Stimulated activated CD4-positive, alpha-beta T cell treated with anti-CD3 and anti-CD28 coated beads, TNF-alpha, amount 100 ng/mL, for 24 hours (primary cell): ENCODE data around the gene BICRA.
"Not testable (repeated sequence)": the region's sequence is repeated elsewhere in the genome, so short reads cannot be mapped to it uniquely, and the experiment has no call there.

Experiments
- DNase-seq, 3 experiments: peaks; one replicate each; pipeline ENCODE4 v3.0.0-alpha.2; 2020; ENCODE audit warnings: low read depth in 3 of 3

BICRA gene

DNA sequence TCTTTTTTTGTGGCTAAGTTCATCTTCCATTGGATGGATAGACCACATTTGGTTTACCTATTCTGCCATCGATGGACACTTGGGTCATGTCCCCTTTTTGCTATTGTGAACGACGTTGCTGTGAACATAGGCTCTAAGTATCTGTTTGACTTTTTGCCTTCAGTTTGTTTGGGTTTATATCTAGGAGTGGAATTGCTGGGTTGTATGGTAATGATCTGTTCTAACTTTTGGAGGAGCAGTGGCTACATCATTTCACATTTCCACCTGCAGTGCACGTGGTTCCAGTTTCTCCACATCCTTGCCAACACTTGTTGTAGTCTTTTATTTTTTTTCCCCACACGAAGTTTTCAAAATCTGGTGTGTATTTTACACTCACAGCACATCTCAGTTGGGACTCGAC, 21.7 kb downstream of the BICRA start:
- DNase-seq: no peak

DNA sequence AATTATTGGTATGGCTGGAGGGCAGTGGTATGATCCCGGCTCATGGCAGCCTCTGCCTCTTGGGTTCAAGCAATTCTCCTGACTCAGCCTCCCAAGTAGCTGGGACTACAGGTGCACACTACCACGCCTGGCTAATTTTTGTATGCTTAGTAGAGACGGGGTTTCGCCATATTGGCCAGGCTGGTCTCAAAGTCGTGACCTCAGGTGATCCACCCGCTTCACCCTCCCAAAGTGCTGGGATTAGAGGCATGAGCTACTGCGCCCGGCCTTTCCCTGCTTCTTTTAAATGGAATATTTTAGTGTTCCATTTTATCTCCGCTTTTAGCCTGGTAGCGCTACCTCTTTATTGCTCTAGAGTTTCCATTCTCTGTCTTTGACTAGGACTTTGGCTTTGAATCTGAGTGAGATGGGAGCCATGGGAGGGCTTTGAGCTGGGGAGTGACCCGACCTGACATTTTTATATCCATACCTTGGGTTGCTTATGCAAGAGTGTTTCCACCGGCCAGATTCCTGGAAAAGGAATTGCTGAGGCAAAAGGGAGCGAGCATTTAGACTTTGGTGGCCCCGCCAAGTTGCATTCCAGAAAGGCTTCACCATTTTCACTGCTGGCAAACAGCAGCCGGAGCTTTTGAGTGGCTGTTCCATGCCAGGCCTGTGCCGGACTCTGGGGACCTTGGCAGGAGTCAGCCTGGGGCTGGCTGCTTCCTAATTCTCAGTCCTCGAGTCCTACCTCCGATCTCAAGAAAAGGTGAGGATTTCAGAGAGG, 22.9 kb downstream of the BICRA start:
- no peak for DNase-seq

DNA sequence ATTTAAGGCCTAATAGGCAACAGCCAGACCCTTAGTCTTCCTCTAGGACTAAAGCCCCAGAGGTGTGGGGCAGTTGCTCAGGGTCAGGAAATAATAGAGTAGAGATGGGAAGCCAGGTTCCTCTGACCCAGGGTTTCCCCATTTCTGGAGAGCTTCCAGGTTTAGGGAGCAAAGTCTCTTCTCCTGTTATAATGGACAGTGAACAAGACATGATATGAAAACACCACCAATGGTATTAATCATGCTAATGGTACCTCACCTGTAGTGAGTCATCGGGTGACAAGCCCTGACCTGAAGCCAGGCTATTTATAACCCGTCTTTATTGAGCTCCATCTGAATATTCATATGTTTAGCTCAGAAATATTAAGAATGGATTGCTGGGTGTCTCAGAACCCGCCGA, 24.6 kb downstream of the BICRA start:
- no peak for DNase-seq

DNA sequence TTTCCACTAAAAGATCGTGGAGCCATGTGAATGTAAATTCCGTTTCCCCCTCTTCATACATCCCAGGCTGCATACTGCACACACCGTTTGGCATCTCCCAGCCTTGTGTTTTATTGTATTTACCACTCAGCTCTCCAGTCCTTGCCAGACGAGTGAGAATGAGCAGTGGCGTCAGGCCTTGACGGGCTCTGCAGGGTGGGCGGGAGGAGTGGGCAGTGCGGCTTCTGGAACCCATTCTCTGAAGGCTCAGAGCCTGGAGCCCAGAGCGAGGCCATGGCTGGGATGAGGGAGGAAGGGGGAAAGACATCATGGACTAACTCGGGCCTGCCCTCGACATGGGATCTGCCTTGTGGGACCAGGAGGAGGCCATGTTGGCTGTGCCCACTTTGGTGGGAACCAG, 25.1 kb downstream of the BICRA start:
- no peak for DNase-seq

DNA sequence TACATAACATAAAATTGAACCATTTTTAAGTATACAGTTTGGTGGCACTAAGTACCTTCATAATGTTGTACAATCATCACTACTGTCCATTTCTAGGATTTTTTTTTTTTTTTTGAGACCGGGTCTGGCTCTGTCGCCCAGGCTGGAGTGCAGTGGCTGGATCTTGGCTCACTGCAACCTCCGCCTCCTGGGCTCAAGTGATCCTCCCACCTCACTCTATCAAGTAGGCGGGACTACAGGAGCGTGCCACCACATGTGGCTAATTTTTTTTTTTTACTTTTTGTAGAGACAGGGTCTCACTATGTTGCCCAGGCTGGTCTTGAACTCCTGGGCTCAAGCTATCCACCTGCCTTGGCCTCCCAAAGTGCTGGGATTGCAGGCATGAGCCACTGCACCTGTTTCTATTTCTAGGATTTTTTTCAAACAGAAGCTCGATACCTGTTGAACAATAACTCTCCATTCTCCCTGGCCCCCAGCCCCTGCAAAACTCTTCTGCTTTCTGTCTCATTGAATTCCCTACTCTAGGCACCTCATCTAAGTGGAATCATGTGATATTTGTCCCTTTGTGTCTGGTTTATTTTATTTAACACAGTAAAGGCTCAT, 26.3 kb downstream of the BICRA start:
- DNase-seq: not testable (repeated sequence)

DNA sequence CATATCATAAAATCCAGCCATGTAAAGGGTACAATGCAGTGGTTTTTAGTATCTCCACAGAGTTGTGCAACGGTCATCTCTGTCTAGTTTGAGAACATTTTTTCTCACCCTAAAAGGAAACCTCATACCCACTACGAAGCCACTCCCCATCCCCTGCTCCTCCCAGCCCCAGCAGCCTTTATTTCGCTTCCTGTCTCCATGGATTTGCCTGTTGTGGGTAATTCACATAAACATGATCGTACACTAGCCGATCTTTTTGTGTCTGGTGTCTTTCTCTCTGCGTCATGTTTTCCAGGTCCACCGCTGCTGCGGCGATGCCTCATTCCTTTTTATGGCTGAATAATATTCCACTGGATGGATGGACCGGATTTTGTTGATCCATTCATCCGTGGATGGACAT, 28.6 kb downstream of the BICRA start:
- no peak for DNase-seq

DNA sequence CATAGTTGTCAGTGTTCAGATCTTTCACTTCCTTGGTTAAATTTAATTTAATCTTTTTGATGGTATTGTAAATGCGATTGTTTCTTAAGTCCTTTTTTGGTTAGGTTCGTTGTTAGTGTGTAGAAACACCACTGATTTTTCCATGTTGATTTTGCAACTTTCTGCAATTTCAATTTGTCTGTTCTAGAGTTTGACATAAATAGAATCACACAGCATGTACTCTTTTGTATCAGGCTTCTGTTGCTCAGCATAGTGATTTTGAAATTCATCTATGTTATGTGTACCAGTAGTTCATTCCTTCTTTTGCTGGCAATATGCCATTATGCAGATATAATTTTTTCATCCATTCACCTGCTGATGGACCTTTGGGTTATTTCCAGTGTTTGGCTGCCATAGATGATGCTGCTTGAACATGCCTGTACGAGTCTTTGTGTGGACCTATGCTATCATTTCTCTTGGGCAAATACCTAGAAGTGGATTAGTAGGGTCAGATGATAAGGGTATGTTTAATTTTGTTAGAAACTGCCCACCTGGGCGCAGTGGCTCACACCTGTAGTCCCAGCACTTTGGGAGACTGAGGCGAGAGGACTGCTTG, 33.1 kb downstream of the BICRA start:
- no peak for DNase-seq

DNA sequence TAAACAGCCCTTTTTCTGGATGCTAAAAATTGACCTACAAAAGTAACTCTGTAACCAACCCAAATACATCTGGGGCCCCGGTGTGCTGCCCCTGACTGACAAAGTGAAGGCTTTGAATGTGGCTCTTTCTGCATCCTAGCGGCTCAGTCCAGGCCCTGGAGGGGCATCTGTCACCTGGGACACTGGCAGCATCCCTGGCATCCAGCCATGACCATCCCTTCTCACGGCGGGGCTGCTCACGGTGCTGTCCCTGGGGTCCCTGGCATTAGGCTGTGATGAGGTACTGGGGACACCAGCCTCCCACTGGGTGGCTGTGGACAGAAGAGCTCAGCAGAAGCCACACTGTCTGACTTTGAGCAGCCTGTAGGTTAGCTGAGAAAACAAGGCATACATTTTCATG, 34.3 kb downstream of the BICRA start:
- DNase-seq: no peak

DNA sequence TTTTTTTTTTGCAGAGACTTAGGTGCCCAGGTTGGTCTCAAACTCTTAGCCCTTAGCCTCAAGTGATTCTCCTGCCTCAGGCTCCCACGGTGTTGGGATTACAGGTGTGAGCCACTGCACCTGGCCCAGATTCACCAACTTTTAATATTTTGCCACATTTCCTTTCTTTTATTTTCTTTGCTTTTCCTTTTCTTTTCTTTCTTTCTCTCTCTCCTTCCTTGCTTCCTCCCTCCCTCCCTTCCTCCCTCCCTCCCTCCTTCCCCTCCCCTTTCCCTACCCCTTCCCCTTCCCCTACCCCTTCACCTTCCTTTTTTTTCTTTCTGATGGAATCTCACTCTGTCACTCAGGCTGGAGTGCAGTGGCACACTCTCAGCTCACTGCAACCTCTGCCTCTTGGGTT, 35.3 kb downstream of the BICRA start:
- no peak for DNase-seq

DNA sequence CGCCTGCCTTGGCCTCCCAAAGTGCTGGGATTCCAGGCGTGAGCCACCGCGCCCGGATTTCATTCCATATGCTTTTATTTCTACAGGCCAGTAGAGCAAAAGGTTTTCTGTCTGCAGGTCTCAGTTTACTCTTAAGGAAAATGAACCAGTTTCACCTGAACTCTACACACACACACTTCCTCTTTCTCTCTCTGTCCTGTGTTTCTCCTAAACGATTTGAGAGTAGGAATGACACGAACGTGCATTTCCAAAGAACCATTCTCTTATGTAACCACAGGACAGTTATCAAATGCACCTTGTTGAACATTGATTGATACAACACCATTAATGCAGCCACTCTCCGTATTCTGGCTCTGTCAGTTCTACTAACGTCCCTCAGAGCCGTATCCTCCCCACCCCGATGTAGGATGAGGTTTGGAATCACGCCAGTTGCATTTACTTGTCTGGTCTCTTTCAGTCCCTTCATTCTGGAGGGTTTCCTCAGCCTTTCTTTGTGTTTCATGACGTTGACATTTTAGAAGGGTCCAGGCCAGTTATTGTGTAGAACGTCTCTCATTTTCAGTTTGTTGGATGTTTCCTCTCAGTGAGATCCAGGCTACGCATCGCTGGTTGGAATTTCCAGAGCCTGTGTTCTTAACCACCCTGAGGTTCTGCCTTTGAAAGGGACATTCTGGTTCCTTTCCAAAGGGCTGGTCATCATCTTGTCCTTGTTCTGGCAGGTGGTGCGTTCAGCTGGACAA, 36.0 kb downstream of the BICRA start:
- DNase-seq: no peak

DNA sequence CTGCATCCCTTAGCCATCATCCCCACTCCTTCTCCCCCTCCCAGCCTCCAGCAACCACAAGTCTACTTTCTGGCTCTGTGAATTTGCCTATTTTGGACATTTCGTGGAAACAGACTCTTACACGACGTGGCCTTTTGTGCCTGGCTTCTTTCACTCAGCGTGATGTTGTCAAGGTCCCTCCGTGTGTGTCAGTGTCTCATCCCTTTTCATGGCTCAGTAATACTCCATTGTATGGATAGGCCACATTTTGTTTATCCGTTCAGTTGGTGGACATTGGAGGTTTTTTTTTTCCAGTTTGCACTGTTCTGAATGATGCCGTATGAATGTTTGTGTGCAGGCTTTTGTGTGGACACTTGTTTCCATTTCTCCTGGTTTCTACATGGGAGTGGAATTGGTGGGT, 38.0 kb downstream of the BICRA start:
- DNase-seq: no peak

DNA sequence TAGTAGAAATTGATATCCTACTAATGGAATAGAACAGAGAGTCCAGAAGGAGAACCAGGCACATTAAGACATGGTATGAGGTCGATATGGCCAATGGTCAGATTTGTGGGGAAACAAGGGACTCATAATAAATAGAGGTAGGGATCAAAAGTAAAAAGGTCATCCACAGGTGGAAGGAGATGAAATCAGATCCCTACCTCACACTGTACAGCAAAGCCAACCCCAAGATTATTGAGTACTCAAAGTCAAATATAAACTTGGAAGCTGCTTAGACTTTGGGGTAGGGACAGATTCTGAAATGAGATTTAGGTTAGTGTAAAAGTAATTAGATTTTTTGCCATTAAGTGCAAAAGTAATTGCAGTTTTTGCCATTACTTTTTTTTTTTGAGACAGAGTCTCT, 40.7 kb downstream of the BICRA start:
- DNase-seq: no peak

DNA sequence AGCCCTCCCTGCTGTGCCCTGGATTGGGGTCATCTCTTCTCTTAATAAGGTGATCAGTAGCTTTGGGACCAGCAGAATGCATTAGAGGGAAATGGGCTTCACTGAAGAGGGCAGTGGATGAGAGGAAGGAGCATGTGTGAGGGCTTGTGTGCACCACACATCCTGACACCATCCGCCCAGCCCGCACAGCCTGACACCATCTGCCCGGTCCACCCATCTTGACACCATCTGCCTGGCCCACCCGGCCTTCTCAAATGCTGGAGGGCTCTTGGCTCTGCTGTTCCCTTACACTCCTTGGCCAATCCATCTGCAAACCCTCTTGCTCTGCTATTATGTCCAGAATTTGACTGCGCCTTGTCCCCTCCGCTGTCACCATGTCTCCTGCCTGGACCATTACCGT, 41.8 kb downstream of the BICRA start:
- DNase-seq: no peak

DNA sequence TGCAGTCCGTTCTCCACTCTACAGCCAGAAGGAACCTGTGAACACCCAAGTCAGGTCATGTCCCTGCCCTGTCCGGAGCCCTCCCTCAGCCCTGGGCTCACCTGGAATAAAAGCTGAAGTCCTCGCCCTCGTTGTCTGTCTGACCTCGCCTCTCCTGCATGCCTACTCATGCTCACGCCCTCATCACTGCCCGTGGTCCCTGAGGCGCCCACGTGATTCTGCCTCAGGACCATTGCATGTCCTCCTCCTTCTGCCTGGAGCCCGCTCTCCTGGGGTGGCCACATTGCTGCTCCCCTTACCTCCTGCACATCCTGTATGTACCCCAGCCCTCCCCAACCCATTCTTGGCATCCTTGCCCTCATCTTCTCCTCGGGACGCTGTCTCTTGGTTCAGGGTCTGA, 42.2 kb downstream of the BICRA start:
- DNase-seq: no peak

DNA sequence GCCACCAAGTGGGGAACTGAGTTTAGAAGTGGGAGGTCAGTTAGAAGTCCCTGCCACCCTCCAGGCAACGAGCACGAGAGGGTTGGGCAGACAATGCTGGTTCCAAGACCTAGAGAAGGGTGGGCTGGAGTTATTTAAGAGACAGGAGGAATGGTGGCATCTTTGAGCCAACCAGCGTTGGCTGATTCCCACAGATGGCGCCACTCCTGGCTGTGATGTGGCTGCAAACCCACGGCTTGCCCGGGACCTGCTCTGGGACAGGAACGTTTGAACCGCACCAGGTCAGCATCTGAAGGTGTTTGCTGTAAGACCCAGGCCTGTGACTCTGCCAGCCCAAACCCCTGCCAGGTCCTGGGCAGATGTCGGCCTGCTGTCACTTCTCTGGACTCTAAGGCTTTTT, 42.8 kb downstream of the BICRA start:
- DNase-seq: no peak

DNA sequence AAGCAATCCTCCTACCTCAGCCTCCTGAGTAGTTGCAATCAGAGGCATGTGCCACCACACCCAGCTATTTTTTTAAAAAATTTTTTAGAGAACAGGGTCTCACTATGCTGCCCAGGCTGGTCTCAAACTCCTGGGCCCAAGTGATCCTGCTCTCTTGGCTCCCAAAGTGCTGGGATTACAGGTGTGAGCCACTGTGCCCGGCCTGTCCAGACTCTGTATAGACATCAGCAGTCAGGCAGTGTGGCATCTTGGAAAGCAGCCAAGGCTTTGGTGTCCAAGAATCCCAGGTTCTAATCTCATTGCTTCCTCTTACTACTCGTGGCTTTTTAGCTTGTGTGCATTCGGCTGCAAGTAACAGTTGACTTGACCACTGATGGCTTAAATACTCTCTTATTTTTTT, 43.4 kb downstream of the BICRA start:
- no peak for DNase-seq

DNA sequence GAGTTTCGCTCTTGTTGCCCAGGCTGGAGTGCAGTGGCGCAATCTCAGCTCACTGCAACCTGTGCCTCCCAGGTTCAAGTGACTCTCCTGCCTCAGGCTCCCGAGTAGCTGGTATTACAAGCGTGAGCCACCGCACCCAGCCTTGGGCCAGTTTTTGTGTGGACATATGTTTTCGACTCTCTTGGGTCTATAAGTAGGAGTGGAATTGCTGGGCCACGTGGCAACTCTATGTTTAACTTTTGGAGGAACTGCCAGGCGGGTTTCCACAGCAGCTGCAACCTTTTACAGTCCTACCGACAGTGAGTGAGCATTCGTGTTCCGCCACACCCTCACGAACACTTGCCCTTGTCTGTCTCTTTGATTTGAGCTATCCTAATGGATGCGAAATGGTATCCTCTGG, 44.9 kb downstream of the BICRA start:
- DNase-seq: no peak

DNA sequence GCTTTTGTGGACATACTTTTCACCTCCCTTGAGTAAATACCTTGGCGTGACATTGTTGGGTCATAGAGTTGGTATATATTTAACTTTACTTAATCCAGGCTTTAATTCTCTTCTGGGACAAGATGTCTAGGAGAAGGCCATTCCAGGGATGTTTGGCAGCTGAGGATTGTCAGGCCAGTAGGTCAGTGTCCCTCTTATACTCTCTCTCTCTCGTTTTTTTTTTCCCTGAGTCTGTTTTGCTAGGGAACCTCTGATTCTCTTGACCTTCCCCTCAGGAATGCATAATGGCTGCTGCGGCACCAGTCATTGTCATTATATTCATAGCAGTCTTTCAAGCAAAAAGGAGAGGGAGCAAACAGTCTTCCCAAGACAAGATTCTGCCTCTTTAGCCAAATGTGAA, 48.8 kb downstream of the BICRA start:
- no peak for DNase-seq

DNA sequence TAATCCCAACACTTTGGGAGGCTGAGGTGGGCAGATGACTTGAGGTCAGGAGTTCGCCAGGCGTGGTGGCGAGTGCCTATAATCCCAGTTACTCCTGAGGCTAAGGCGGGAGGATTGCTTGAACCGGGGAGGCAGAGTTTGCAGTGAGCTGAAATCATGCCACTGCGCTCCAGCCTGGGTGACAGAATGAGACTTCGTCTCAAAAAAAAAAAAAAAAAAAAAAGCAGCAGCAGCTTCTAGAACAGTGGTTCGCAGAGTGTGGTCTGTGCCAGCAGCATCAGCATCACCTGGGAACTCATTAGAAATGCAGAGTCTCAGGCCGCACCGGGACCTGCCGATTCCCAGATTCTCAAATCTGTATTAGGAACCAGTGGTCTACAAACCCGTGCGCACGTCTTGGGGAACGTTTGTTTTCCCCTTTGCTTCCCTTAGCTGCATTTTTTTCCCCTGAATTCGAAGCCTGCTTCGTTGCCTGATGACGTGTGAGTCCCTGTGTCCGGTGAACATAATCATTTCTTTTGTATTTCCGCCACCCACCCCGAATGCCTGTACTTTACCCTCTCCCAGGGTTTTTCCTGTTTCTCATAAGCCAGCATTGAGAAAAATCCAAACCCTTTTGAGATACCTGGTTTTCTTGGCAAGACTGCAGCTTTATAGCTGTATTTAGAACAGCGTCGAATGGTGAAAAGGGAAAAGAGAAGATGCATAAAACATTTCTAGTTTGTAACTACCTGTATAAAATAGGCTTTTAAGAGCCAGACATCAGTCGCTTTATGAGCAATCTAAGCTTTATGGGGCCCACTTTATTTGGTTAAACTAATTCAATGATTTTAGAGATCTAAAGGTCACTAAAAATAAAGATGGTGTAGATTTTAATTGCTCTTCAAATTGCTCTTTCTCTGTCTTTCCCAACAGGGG, 49.8 kb downstream of the BICRA start:
- DNase-seq: no peak

DNA sequence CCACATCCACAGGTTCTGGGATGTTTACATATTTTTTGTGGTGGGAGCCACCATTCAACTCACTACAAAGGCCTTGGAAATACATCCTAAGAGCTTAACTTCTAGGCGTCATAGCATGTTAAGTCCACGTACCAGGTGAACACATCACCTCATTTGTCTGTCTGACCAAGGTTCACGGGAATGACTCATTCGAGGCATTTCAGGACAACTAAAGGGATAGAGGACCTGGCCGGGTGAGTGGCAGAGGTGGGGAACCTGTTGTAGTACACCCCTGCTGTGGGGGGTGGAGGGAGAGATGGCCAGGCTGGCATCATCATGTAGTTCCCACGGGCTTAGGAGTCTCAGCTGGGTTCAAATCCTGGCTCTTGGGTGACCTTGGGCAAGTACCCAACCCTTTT, 51.5 kb downstream of the BICRA start:
- DNase-seq: no peak

DNA sequence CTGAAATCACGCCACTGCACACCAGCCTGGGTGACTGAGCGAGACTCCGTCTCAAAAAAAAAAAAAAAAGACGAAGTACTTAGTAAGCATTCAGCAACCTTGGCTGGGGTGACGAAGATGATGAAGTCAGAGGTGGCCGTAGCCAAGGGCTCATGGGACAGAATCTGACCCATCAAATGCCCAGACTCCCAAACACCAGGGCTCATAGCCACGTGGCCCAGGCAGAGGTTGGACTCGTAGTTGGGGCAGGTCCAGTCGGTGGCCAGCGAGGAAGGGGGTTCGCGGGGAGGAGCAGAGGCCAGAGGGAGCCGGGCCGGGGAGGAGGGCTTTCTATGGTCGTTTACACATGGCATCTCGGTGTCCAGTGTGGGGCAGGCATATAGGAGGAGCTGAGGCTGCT, 52.2 kb downstream of the BICRA start:
- DNase-seq: no peak

DNA sequence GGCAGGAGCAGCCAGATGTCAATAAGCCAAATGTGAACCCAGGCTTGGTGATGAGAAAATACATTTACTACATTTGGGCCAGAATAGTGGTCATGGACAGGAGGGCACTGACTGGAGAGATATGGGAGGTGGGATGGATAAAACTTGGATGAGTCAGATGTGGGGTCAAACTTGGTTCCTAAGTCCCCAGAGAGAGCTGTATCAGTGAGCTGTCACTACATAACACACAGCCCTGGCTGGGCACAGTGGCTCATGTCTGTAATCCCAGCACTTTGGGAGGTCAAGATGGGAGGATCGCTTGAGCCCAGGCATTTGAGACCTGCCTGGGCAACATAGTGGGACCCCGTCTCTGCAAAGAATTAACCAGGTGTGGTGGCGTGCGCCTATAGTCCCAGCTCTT, 52.7 kb downstream of the BICRA start:
- DNase-seq: no peak
